ENCODE results near the gene HBA1. TPM values are rescaled to one million over a fixed set of nuclear protein-coding genes. Genes with fewer than 3 reads are reported as not detected.

Gene HBA1
- total and polyA plus RNA-seq, 2 of the 4 experiments (the other 2 are of a cell fraction) = 0.21 TPM; not detected in 1

DNA sequence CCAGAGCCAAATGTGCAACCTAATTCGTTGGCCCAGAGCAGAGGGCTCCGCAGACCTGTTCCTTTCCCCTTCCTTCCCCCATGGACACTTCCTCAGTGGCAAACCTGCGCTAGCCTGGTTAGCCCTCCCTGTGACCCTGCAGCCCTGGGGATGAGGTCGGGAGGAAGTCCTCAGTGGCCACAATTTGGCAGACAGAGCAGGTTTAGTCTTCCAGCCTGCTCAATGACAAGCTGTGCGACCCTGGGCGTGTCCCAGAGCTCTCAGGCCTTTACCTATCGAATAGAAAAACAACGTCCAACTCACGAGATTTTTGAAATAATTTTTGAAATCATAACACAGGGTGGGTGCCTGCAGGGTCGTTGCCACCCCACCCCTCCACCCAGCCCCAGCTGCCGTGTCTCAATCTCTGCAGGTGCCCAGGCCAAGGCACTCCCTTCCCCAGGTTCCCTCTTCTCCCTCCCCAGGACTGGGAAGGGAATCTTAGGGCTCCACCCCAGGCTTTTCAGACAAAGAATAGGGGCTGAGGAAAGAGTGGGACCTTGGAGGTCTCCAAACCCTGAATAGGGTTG is 9.3 kb upstream of the HBA1 start:
- Histone ChIP-seq H3K4me2 (ENCODE audit: low read depth, low read length) (no peak overlapping the region), H3K9me3 (ENCODE audit: control insufficient read depth, insufficient read depth, low read length) (no peaks in the 10 kb centered on the region; the same call in none of the 2 replicates), H3K9ac (ENCODE audit: low read depth, low read length) (no peak overlapping the region), H3K36me3 (ENCODE audit: control insufficient read depth, insufficient read depth, low read length) (no peaks in the 10 kb centered on the region), H3K14ac (replicated peaks; ENCODE audit: low read depth, low read length) (no peak overlapping the region), H2AFZ (replicated peaks; ENCODE audit: low read length, poor library complexity) (no peak overlapping the region), H3K9me1 (ENCODE audit: insufficient read depth, low read length) (0 out of 2 replicates have a peak, but pooled peaks cover 4% of the 10 kb centered on the region), H3K56ac (ENCODE audit: extremely low read depth, insufficient read depth, low read length) (no peak overlapping the region), H3K4me1 (ENCODE audit: control insufficient read depth, insufficient read depth, low read length) (no peaks in the 10 kb centered on the region; the same call in 1 of the 2 replicates), H2BK5ac (ENCODE audit: low read depth, low read length, poor library complexity, severe bottlenecking) (no peak overlapping the region), H3K4ac (ENCODE audit: low read depth, low read length) (no peak overlapping the region), H4K5ac (ENCODE audit: low read depth, low read length) (no peak overlapping the region), H3K27me3 (ENCODE audit: control insufficient read depth, insufficient read depth, low read length) (peaks cover 59% of the 10 kb centered on the region), H2BK120ac (ENCODE audit: low read depth, low read length) (no peak overlapping the region), H3K4me3 (ENCODE audit: insufficient read depth, low read depth, low read length) (no peak overlapping the region), H2AK5ac (ENCODE audit: low read depth, low read length) (no peak overlapping the region), H4K20me1 (ENCODE audit: insufficient read depth, low read length) (peaks cover 5% of the 10 kb centered on the region), H2AK9ac (replicated peaks; ENCODE audit: low read depth, low read length, poor library complexity) (no peak overlapping the region), H3K27ac (ENCODE audit: insufficient read depth, low read length) (no peak overlapping the region), H2BK20ac (ENCODE audit: low read depth, low read length) (no peak overlapping the region), H4K91ac (ENCODE audit: insufficient read depth, low read depth, low read length) (no peak overlapping the region), H4K8ac (ENCODE audit: low read depth in 2 of 2, low read length in 2 of 2) (no peak overlapping the region), H3K23ac (ENCODE audit: low read depth, low read length) (no peak overlapping the region), H3K18ac (ENCODE audit: low read depth, low read length) (no peak overlapping the region), H2BK15ac (ENCODE audit: low read depth, low read length) (no peak overlapping the region), H3K79me1 (ENCODE audit: low read depth in 1 of 2, low read length in 2 of 2) (no peaks in the 10 kb centered on the region)
- TF ChIP-seq USF2 (IDR thresholded peaks at IDR 0.05; ENCODE audit: low read depth, low read length) = no peak
- TF ChIP-seq CTCF (conservative IDR thresholded peaks at IDR 0.05; ENCODE audit: low read depth, low read length) = no peak
- no peak for TF ChIP-seq MAFK (IDR thresholded peaks at IDR 0.05; ENCODE audit: low read depth, low read length)
- no peak for TF ChIP-seq BHLHE40 (IDR thresholded peaks at IDR 0.05; ENCODE audit: low read depth, low read length)
- no peak for TF ChIP-seq MXI1 (IDR thresholded peaks at IDR 0.05; ENCODE audit: borderline replicate concordance, low read depth, low read length)
- no peak for TF ChIP-seq NFE2L2 (IDR thresholded peaks at IDR 0.05; ENCODE audit: low read depth, low read length)
- no peak for TF ChIP-seq MAZ (IDR thresholded peaks at IDR 0.05; ENCODE audit: borderline replicate concordance, low read depth, low read length)
- in situ Hi-C loops (cut with MboI; ENCODE audit: low sequenced_read_pairs) = no loop called here
- ATAC-seq (ENCODE audit: low read depth) (no peak), DNase-seq (no peak)
- dilution Hi-C loops (cut with HindIII; ENCODE audit: low sequenced_read_pairs, unreplicated experiment) = no loop called here
- ChIA-PET CTCF (interaction anchor here (2.3 kb wide), 1 partner anchor 60 kb away, joined by 8 read pairs; no protein-coding TSS in a partner anchor), POLR2A (ENCODE audit: unreplicated experiment) (no interaction called here)
- BruUV-seq (replicated peaks) = no TSS peak
- WGBS, 2 experiments (ENCODE audit: extremely low coverage in 2 of 2, insufficient read length in 1 of 2) = 7% methylated on average over 3 of the region's 11 CpGs; no CpG with 5 or more reads in 1 of the 2 experiments
- intact Hi-C loops (cut with micrococcal nuclease) = no loop called here
